ENCODE measurements around the gene TAOK1.
"Not testable (repeated sequence)": the region's sequence is repeated elsewhere in the genome, so short reads cannot be mapped to it uniquely, and the experiment has no call there.

Gene TAOK1

DNA sequence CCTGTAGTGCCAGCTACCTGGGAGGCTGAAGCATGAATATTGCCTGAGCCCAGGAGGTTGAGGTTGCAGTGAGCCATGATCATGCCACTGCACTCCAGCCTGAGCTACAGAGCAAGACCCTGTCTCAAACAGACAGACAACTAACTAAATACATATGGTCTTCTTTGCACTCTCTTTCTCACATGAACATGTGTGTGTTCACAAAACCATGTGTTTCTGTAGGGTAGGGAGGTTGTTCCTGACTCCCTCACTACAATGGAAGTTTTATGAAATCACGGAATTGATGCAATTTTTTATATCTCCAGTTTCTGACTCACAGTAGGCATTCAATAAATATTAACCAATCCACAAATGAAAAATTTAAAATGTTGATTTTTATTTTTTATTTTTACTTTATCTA lies 128.2 kb downstream of the TAOK1 start:
- no peak for DNase-seq
- intact Hi-C loops (cut with DNase I) = no loop called here

DNA sequence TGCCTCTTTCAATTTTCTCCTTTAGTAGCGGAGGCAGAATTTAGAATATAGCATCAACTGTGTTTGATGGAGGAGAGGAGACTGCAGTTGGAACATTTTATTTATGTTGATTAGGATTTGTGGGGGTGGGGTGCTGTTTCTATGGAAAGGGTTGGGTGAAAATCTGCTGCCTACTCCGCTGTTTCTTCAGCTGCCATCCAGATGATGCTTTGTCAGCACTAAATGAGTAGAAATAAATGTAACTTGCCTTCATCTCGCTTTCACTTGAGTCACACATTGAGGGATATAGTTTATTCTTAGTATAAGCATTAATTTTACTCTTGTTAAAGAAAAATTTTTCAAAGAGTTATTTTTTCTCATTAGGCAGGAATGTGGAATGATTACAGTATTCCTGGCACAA lies 134.5 kb downstream of the TAOK1 start:
- intact Hi-C loops (cut with DNase I) = no loop called here

GRCh38 chr17:29526322-29526721 lies 136.2 kb downstream of the TAOK1 start:
- DNase-seq = peak in 1 of 10 donors; percentile 17
- intact Hi-C loops (cut with DNase I) = no loop called here

More for the DNA sequence above, 134.5 kb downstream of the TAOK1 start:
- no peak for DNase-seq

DNA sequence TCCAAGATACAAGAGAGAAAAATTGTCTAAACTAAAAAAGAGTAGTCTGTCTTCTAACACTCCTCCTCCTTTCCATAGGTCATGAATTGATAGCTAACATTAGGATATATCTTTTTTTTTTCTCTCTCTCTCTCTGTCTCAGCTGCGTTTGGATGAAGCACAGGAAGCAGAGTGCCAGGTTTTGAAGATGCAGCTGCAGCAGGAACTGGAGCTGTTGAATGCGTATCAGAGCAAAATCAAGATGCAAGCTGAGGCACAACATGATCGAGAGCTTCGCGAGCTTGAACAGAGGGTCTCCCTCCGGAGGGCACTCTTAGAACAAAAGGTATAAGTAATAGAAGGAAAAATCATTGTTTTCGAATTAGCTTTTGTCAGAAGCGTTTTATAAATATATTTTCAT lies 143.8 kb downstream of the TAOK1 start:
- intact Hi-C loops (cut with DNase I) = no loop called here
- peak in 5 of 10 donors; percentile 17 to 68 (median 24) for DNase-seq

GRCh38 chr17:29544066-29544465 lies 153.9 kb downstream of the TAOK1 start:
- DNase-seq = no peak
- intact Hi-C loops (cut with DNase I) = no loop called here

DNA sequence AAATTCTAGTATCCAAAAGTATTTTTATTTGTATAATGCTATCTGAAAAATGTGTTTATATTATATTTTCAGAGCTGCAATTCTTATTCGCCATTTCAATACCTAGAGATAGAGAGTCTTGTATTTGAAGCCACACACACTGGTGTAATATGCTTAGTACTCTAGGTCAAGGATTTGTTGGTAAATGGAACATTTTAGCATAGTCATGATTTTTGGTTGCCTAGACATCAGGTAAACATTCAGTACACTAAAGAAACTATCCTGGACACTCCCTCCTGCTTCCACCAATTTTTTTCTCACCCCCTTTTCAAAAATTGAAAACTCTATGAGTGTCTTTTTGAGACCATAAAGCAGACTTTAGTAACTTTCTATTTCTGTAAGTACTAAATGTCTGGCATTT lies 155.9 kb downstream of the TAOK1 start:
- no peak for DNase-seq
- intact Hi-C loops (cut with DNase I) = no loop called here

GRCh38 chr17:29546830-29547229 lies 156.7 kb downstream of the TAOK1 start:
- intact Hi-C loops (cut with DNase I) = no loop called here
- DNase-seq = no peak

- DNase-seq = no peak
- intact Hi-C loops (cut with DNase I) = no loop called here
These were observed 159.2 kb downstream of the TAOK1 start for GRCh38 chr17:29549177-29549923.

DNA sequence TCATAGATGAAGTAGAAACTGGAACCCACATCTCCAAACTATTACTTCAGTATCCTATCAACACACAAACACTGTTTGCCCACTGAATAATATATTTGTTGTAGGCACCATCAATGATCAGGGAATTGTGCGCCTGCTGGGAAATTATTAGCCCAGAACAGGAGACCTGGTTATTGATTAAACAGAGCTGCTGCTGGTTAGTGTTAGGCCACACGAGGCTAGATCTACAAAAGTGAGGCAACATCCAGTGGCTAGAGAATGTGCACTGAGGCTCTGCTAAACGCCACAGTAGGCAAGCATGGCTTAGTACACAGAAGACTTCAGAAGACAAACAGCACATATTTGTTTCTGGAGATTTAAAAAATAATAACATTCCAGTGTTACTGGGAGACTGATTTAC lies 165.7 kb downstream of the TAOK1 start:
- intact Hi-C loops (cut with DNase I) = no loop called here
- DNase-seq = no peak

- no peak for DNase-seq
- intact Hi-C loops (cut with DNase I) = no loop called here
These were observed 167.0 kb downstream of the TAOK1 start for GRCh38 chr17:29557085-29557738.

- DNase-seq = no peak
- intact Hi-C loops (cut with DNase I) = no loop called here
These were observed 167.6 kb downstream of the TAOK1 start for GRCh38 chr17:29557739-29558116.

- DNase-seq; intact Hi-C loops (cut with DNase I): not testable (repeated sequence)
These were observed 168.0 kb downstream of the TAOK1 start for GRCh38 chr17:29558139-29558538.

DNA sequence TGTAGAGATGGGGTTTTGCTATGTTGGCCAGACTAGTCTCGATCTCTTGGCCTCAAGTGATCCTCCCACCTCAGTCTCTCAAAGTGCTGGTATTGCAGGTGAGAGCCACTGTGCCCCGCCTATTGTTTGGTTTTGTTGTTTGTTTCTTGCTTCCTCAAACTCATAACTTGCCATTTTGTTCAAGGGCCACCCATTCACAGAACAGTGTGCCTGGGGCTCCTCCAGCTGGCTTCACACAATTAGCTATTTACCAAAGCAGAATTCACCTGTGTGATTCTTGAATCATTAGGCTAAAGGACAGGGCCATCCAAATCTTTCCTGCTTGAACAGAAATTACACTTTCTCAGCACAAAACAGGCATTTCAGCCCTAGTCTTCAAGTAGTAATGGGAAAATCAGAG lies 169.5 kb downstream of the TAOK1 start:
- no peak for DNase-seq
- intact Hi-C loops (cut with DNase I) = no loop called here

DNA sequence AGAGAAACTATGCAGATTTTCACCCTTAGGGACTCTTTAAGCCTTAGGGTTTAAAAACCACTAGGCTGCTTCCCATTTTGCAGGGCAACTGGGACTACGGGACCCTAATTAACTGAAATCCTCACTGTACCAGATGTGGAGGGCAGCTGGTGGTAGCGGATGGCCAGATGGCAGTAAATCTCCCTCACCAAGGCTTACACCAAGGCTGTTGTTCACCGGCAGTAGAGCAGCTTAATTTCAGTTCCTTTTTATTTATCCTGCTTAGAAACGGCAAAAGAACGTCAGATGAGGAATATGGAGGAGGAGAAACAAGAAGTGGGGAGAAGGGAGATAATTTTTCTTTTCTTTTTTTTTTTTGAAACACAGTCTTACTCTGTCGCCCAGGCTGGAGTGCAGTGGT lies 170.2 kb downstream of the TAOK1 start:
- no peak for DNase-seq
- intact Hi-C loops (cut with DNase I) = no loop called here

GRCh38 chr17:29561554-29562517 lies 171.7 kb downstream of the TAOK1 start:
- intact Hi-C loops (cut with DNase I) = no loop called here
- no peak for DNase-seq

- intact Hi-C loops (cut with DNase I) = no loop called here
- DNase-seq = peak in 1 of 10 donors; percentile 50
These were observed 172.5 kb downstream of the TAOK1 start for GRCh38 chr17:29562615-29563014.

- intact Hi-C loops (cut with DNase I) = no loop called here
- DNase-seq = peak in 2 of 10 donors; percentile 18 to 60
These were observed 173.7 kb downstream of the TAOK1 start for GRCh38 chr17:29563816-29564215.

- intact Hi-C loops (cut with DNase I) = no loop called here
- DNase-seq = peak in 2 of 10 donors; percentile 81 to 85
These were observed 175.7 kb downstream of the TAOK1 start for GRCh38 chr17:29565643-29566472.

DNA sequence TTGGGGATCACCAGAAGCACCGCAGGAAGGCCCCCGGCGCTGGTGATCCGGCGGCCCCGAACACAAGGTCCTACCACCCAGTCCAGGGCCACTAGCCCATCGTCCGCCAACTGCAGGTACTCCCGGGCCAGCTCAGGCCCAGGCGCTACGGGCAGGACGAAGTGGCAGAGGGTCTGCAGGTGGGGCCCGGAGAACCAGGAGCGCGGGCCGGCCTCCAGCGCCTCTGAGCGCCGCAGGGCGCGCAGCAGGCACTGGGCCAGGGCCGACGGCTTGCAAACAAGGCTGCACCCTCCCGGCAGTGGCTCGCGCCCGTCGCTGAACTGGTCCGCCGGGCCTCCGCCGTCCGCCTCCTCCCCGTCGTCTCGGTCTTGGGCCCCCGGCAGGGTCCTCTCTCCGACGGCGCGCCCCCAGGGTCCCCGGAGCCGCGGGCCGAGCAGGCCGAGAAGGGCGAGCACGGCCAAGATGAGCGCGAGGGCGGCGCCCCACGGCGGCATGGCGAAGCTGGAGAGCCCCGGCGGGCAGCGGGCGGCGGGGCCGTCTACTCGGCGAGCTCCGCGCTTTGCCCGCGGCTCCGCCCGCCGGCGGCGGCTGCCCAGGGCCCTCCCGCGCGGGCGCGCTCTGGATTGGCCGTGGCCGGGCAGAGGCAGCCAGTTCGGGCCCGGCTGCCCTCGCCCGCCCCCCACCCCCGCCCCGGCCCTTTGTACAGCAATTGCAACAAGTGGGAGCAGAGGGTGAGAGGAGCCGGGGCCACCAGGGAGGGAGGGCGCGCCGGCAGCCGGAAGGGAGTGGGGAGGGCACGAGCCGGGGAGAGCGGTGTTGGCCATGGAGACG lies 176.5 kb downstream of the TAOK1 start, which contains the start of gene ABHD15:
Gene ABHD15 (minus strand): TSS at position 565 of the 831 bp plus-strand sequence. CDS start 71 bp downstream, at position 494.
- intact Hi-C loops (cut with DNase I) = no loop called here
- DNase-seq = peak in 5 of 10 donors; percentile 36 to 92 (median 80)

Measured in posterior cingulate gyrus (tissue), 11 donors.